ENCODE measurements around the gene SHROOM1.

SHROOM1 gene

GRCh38 chr5:132824426-132824825 lies 6.0 kb downstream of the SHROOM1 start:
- DNase-seq (ENCODE audit: low read depth), result no peak

GRCh38 chr5:132823481-132824050 lies 6.9 kb downstream of the SHROOM1 start:
- no peak for DNase-seq (ENCODE audit: low read depth)

- DNase-seq (ENCODE audit: low read depth), result no peak
Observed at GRCh38 chr5:132822650-132823480, 7.6 kb downstream of the SHROOM1 start.

GRCh38 chr5:132821791-132822190 lies 8.7 kb downstream of the SHROOM1 start:
- DNase-seq (ENCODE audit: low read depth), result no peak

GRCh38 chr5:132821350-132821749 lies 9.1 kb downstream of the SHROOM1 start:
- DNase-seq (ENCODE audit: low read depth), result no peak

- no peak for DNase-seq (ENCODE audit: low read depth)
Observed at GRCh38 chr5:132820162-132820754, 10.2 kb downstream of the SHROOM1 start.

- DNase-seq (ENCODE audit: low read depth), result no peak
Observed at GRCh38 chr5:132819468-132819867, 11.0 kb downstream of the SHROOM1 start.

GRCh38 chr5:132817011-132817410 lies 13.4 kb downstream of the SHROOM1 start:
- no peak for DNase-seq (ENCODE audit: low read depth)

GRCh38 chr5:132816554-132816953 lies 13.9 kb downstream of the SHROOM1 start:
- no peak for DNase-seq (ENCODE audit: low read depth)

- no peak for DNase-seq (ENCODE audit: low read depth)
Observed at GRCh38 chr5:132816083-132816482, 14.4 kb downstream of the SHROOM1 start.

GRCh38 chr5:132815454-132815853 lies 15.0 kb downstream of the SHROOM1 start:
- DNase-seq (ENCODE audit: low read depth), result no peak

- DNase-seq (ENCODE audit: low read depth), result no peak
Observed at GRCh38 chr5:132814503-132815294, 15.7 kb downstream of the SHROOM1 start.

GRCh38 chr5:132813599-132814502 lies 16.6 kb downstream of the SHROOM1 start:
- no peak for DNase-seq (ENCODE audit: low read depth)

GRCh38 chr5:132812781-132813598 lies 17.5 kb downstream of the SHROOM1 start, which contains the start of gene SOWAHA:
TSS of gene SOWAHA (plus strand) at chr5:132813302. CDS start at chr5:132813622, 320 bp downstream.
- no peak for DNase-seq (ENCODE audit: low read depth)

- DNase-seq (ENCODE audit: low read depth), result no peak
Observed at GRCh38 chr5:132812123-132812765, 18.2 kb downstream of the SHROOM1 start.

GRCh38 chr5:132810605-132811004 lies 19.8 kb downstream of the SHROOM1 start:
- DNase-seq (ENCODE audit: low read depth), result no peak

GRCh38 chr5:132808866-132809265 lies 21.6 kb downstream of the SHROOM1 start:
- no peak for DNase-seq (ENCODE audit: low read depth)

- DNase-seq (ENCODE audit: low read depth), result no peak
Observed at GRCh38 chr5:132808448-132808847, 22.0 kb downstream of the SHROOM1 start.

- no peak for DNase-seq (ENCODE audit: low read depth)
Observed at GRCh38 chr5:132807163-132807838, 23.1 kb downstream of the SHROOM1 start.

Data from GM04503 (cell line).